Measurements from ENCODE around the gene LYG1.
"Not testable (repeated sequence)": the region's sequence is repeated elsewhere in the genome, so short reads cannot be mapped to it uniquely, and the experiment has no call there.

LYG1 gene

GRCh38 chr2:99301097-99301496, at the start of gene LYG1:
TSS of gene LYG1 (minus strand) at chr2:99301197. CDS start at chr2:99295670, 5,527 bp downstream.
- not testable (repeated sequence) for H3K27ac Mint-ChIP-seq, H3K4me1 Mint-ChIP-seq, H3K4me3 Mint-ChIP-seq, ATAC-seq, H3K9me3 Mint-ChIP-seq, H3K27me3 Mint-ChIP-seq, DNase-seq

DNA sequence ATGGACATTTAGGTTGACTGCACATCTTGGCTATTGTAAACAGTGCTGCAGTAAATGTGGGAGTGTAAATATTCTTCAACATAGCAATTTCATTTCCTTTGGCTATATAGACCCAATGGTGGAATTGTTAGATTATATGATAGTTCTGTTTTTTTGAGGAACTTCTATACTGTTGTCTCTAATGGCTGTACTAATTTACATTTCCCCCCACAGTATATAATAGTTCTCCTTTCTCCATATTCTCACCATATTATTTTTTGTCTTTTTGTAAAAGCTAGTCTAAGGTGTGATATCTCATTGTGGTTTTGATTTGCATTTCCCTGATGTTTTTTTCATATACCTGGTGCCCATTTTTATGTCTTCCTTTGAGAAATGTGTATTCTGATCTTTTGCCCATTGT, 49.2 kb upstream of the LYG1 start:
- Mint-ChIP-seq H3K27ac (no peak overlapping the region), H3K27me3 (no peaks in the 10 kb centered on the region)
- no peak for ATAC-seq

GRCh38 chr2:99348173-99348572, 47.2 kb upstream of the LYG1 start:
- Mint-ChIP-seq H3K4me1 (peaks cover 73% of the 10 kb centered on the region), H3K9me3 (no peaks in the 10 kb centered on the region), H3K27ac (peak overlapping the region; percentile 47 to 60), H3K27me3 (no peaks in the 10 kb centered on the region), H3K4me3 (peak overlapping the region; percentile 43 to 66)
- peak; percentile 95 for ATAC-seq
- DNase-seq, result no peak

More for the DNA sequence above, 49.2 kb upstream of the LYG1 start:
- Mint-ChIP-seq H3K9me3 (no peaks in the 10 kb centered on the region), H3K4me3 (no peak overlapping the region), H3K4me1 (peaks cover 78% of the 10 kb centered on the region)
- DNase-seq, result no peak

DNA sequence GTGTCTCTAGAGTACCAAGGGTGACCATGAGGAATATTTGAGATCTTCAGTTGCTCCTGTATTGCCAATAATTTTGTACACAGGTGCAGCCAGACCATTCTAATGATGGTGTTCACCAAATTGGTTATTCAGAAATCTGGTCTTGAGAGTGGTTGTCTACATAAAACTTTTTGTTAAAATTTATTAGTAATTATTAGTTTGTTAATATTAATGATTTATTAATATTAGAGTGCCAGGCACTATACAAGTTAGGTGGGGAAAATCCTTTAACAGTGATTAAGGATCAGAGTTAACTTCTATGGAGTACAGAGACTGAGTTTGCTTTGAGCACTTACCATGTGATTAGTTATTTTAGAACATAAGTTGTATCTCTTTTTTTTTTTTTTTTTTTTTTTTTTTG, 45.2 kb upstream of the LYG1 start:
- Mint-ChIP-seq H3K9me3 (no peaks in the 10 kb centered on the region), H3K4me3 (no peak overlapping the region), H3K27me3 (no peaks in the 10 kb centered on the region), H3K4me1 (peaks cover 76% of the 10 kb centered on the region), H3K27ac (no peak overlapping the region)
- ATAC-seq (no peak), DNase-seq (no peak)

DNA sequence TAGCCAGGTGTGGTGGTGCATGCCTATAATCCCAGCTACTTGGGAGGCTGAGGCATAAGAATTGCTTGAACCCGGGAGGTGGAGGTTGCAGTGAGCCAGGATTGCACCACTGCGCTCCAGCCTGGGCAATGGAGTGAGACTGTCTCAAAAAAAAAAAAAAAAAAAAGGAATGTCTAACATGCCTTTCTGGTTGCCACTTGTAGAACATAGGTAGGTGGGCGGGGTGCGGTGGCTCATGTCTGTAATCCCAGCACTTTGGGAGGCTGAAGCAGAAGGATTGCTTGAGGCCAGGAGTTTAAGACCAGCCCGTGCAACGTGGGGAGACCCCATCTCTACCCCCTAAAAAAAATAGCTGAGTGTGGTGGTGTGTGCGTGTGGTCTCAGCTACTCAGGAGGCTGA, 44.4 kb upstream of the LYG1 start:
- H3K9me3 Mint-ChIP-seq, DNase-seq, H3K4me3 Mint-ChIP-seq, ATAC-seq, H3K27ac Mint-ChIP-seq, H3K27me3 Mint-ChIP-seq: not testable (repeated sequence)
- H3K4me1 Mint-ChIP-seq, result peaks cover 78% of the 10 kb centered on the region

GRCh38 chr2:99342536-99342935, 41.5 kb upstream of the LYG1 start:
- H3K4me1 Mint-ChIP-seq, result peaks cover 63% of the 10 kb centered on the region
- DNase-seq (no peak), ATAC-seq (no peak)
- no peaks in the 10 kb centered on the region for H3K27me3 Mint-ChIP-seq
- no peaks in the 10 kb centered on the region for H3K9me3 Mint-ChIP-seq
- no peak overlapping the region for H3K27ac Mint-ChIP-seq
- no peak overlapping the region for H3K4me3 Mint-ChIP-seq

DNA sequence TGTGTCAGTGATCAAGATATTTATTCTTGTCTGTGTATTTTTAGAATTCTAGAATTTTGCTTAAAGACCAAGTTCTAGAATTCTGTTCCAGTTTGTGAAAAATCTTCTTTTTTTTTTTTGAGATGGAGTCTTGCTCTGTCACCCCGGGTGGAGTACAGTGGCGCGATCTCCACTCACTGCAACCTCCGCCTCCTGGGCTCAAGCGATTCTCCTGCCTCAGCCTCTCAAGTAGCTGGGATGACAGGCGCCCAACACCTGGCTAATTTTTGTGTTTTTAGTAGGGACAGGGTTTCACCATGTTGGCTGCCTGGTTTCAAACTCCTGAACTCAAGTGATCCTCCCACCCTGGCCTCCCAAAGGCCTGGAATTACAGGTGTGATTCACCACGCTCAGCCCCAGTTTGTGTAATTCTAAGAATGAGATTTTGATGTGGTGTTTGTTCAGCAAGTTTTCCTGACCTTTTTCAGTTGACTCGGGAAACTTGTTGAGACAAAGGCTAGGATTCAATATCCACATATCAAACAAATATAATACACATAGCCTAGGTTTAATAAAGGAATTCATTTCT, 39.8 kb upstream of the LYG1 start:
- no peak overlapping the region for H3K4me3 Mint-ChIP-seq
- no peaks in the 10 kb centered on the region for H3K27me3 Mint-ChIP-seq
- no peaks in the 10 kb centered on the region for H3K9me3 Mint-ChIP-seq
- no peak overlapping the region for H3K27ac Mint-ChIP-seq
- ATAC-seq, result no peak
- peaks cover 54% of the 10 kb centered on the region for H3K4me1 Mint-ChIP-seq
- no peak for DNase-seq

DNA sequence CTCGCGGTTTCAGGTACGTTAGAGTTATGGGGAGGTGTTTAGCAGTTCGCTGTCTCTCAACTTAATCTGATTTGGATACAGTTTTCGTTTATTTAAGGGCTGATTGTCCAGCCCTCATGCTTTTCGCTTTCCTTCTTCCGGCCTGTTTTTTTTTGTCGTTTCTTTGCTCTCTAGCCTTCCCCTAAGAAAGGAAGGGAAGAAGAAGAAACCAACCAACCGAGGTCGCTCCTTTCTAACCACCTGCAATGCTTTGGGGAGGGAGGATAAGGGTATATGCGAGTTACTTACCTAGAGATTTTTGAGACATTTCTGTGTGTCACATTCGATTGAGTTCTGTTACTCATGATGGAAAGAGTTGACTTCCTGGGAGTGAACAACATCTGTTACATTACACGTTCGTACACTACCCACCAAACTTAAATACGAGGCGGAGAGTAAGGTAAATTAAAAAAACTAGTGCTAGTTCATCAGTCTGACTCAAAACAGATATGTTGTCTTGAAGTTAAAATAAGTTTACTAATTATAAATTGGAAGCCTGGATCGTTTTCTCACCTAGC, 37.1 kb upstream of the LYG1 start:
- Mint-ChIP-seq H3K4me1 (peaks cover 50% of the 10 kb centered on the region), H3K9me3 (no peaks in the 10 kb centered on the region), H3K27me3 (no peaks in the 10 kb centered on the region), H3K27ac (no peak overlapping the region), H3K4me3 (no peak overlapping the region)
- ATAC-seq, result no peak
- peak in 1 of 2 donors; percentile 9 for DNase-seq

GRCh38 chr2:99337113-99338028, 36.4 kb upstream of the LYG1 start, which contains the start of gene EIF5B:
TSS of gene EIF5B (plus strand) at chr2:99337389. CDS start at chr2:99337555, 166 bp downstream.
- Mint-ChIP-seq H3K4me3 (no peak within 1 kb of the TSS), H3K9me3 (no peaks in the 10 kb centered on the region), H3K27me3 (no peaks in the 10 kb centered on the region), H3K4me1 (peaks cover 44% of the 10 kb centered on the region), H3K27ac (no peak within 1 kb of the TSS)
- ATAC-seq (peak; percentile 82), DNase-seq (peak; percentile 95 to 96)

DNA sequence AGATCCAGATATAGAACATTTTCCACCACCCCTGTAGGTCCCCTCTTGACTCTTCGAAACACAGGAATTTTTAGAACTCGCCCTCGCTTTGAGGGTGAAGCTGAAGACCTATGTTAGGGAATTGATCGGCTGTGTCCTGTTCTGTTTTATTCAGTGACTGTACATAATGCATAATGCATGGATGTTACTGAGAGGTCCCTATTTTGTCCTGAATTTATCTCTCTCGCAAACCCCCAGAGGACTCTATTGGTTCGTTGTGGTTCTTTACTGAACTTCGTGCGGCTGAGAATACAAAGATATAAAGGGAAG, 35.8 kb upstream of the LYG1 start:
- peaks cover 40% of the 10 kb centered on the region for H3K4me1 Mint-ChIP-seq
- no peak overlapping the region for H3K27ac Mint-ChIP-seq
- DNase-seq (no peak), ATAC-seq (peak; percentile 38)
- H3K4me3 Mint-ChIP-seq, result no peak overlapping the region
- H3K27me3 Mint-ChIP-seq, result no peaks in the 10 kb centered on the region
- no peaks in the 10 kb centered on the region for H3K9me3 Mint-ChIP-seq

GRCh38 chr2:99335911-99336803, 35.2 kb upstream of the LYG1 start, which contains the start of gene TXNDC9:
TSS of gene TXNDC9 (minus strand) at chr2:99336333. CDS start at chr2:99333210, 3,123 bp downstream.
- DNase-seq (peak; percentile 98 to 99), ATAC-seq (peak; percentile 86)
- H3K4me1 Mint-ChIP-seq, result peaks cover 34% of the 10 kb centered on the region
- H3K27ac Mint-ChIP-seq, result no peak within 1 kb of the TSS
- H3K27me3 Mint-ChIP-seq, result no peaks in the 10 kb centered on the region
- no peak within 1 kb of the TSS for H3K4me3 Mint-ChIP-seq
- H3K9me3 Mint-ChIP-seq, result no peaks in the 10 kb centered on the region

DNA sequence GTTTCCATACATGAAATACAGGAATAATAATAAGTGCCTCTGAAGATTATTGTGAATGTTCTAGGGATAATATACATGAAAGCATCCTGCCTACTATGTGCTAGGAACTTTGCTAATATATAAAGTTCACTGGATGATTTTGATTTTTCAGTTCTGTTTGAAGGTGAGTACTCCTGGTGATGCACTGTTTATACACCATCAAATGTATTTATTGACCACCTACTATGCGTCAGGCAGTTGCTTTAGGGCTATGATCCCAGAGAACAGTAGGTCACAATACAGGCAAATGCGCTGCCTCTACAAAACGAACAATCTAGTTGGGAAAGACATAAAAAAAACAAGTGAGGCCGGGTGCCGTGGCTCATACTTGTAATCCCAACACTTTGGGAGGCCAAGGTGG, 24.4 kb upstream of the LYG1 start:
- DNase-seq (no peak), ATAC-seq (no peak)
- Mint-ChIP-seq H3K27ac (no peak overlapping the region), H3K27me3 (no peaks in the 10 kb centered on the region), H3K9me3 (no peaks in the 10 kb centered on the region), H3K4me1 (peaks cover 3% of the 10 kb centered on the region), H3K4me3 (no peak overlapping the region)

DNA sequence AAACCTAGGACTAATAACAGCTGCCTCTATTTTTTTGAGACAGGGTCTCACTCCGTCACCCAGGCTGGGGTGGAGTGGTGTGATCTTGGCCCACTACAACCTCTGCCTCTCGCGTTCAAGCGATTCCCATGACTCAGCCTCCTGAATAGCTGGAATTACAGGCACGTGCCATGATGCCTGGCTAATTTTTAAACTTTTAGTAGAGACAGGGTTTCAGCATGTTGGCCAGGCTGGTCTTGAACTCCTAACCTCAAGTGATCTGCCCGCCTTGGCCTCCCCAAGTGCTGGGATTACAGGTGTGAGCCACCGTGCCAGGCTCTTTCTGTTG, 16.8 kb upstream of the LYG1 start:
- DNase-seq, H3K9me3 Mint-ChIP-seq, H3K27me3 Mint-ChIP-seq, H3K27ac Mint-ChIP-seq, H3K4me3 Mint-ChIP-seq, ATAC-seq, H3K4me1 Mint-ChIP-seq: not testable (repeated sequence)

- no peak for ATAC-seq
- no peaks in the 10 kb centered on the region for H3K4me1 Mint-ChIP-seq
- no peak overlapping the region for H3K27ac Mint-ChIP-seq
- H3K9me3 Mint-ChIP-seq, result peaks cover 5 to 9% of the 10 kb centered on the region in 2 donors
- no peak for DNase-seq
- H3K27me3 Mint-ChIP-seq, result no peaks in the 10 kb centered on the region
- H3K4me3 Mint-ChIP-seq, result no peak overlapping the region
Observed at GRCh38 chr2:99317161-99317872, 16.3 kb upstream of the LYG1 start.

DNA sequence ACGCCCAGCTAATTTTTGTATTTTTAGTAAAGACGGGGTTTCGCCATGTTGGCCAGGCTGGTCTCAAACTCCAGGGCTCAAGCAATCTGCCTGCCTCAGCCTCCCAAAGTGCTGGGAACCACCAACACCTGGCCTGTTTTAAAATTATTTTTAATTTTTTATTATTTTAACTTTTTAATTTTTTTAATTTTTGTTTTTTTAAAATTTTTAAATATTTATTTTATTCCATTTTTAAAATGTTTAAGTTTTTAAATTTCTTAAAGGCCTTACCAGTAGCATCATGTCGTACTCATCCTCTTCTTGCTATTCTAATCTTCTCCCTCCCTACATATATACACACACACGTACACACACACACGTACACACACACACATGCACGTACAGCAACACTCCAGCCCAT, 1.4 kb downstream of the LYG1 start:
- Mint-ChIP-seq H3K4me3 (no peak overlapping the region), H3K27ac (no peak overlapping the region), H3K27me3 (no peaks in the 10 kb centered on the region), H3K4me1 (no peaks in the 10 kb centered on the region), H3K9me3 (peaks cover 0 to 4% of the 10 kb centered on the region in 2 donors)
- DNase-seq (no peak), ATAC-seq (no peak)

Data from stimulated activated naive CD8-positive, alpha-beta T cell treated with anti-CD3 and anti-CD28 coated beads, Interleukin-15, amount 100 ng/mL, for 72 hours (primary cell).